ENCODE results near the gene PODN. TPM values are rescaled to one million over a fixed set of nuclear protein-coding genes. Genes with fewer than 3 reads are reported as not detected.

Gene PODN
- total RNA-seq, 1 donor from 2014 or later: 245 TPM

- Histone ChIP-seq H3K4me3 (no peak overlapping the region), H3K27me3 (no peaks in the 10 kb centered on the region), H3K27ac (no peak overlapping the region), H3K4me1 (no peaks in the 10 kb centered on the region), H3K9me3 (no peaks in the 10 kb centered on the region), H3K36me3 (peaks cover 0 to 3% of the 10 kb centered on the region in 2 donors)
- intact Hi-C loops (cut with DNase I): no loop called here
- peak in 1 of 2 donors; percentile 39 for DNase-seq (ENCODE audit: low spot score in 2 of 2)
- no peak for TF ChIP-seq CTCF (IDR thresholded peaks at IDR 0.05)
Measured at GRCh38 chr1:53075206-53075605, 13.2 kb downstream of the PODN start.

GRCh38 chr1:53075761-53076163 lies 13.7 kb downstream of the PODN start:
- Histone ChIP-seq H3K36me3 (peaks cover 0 to 3% of the 10 kb centered on the region in 2 donors), H3K27ac (no peak overlapping the region), H3K4me1 (no peaks in the 10 kb centered on the region), H3K27me3 (no peaks in the 10 kb centered on the region), H3K9me3 (no peaks in the 10 kb centered on the region), H3K4me3 (no peak overlapping the region)
- intact Hi-C loops (cut with DNase I): no loop called here
- no peak for DNase-seq (ENCODE audit: low spot score in 2 of 2)
- TF ChIP-seq CTCF (IDR thresholded peaks at IDR 0.05): no peak

GRCh38 chr1:53076165-53076564 lies 14.2 kb downstream of the PODN start:
- DNase-seq (ENCODE audit: low spot score in 2 of 2): no peak
- H3K36me3 ChIP-seq: peaks cover 0 to 3% of the 10 kb centered on the region in 2 donors
- H3K4me3 ChIP-seq: no peak overlapping the region
- intact Hi-C loops (cut with DNase I): no loop called here
- H3K4me1 ChIP-seq: no peaks in the 10 kb centered on the region
- H3K27me3 ChIP-seq: no peaks in the 10 kb centered on the region
- TF ChIP-seq CTCF (IDR thresholded peaks at IDR 0.05): no peak
- H3K27ac ChIP-seq: no peak overlapping the region
- no peaks in the 10 kb centered on the region for H3K9me3 ChIP-seq

- no peak overlapping the region for H3K27ac ChIP-seq
- TF ChIP-seq CTCF (IDR thresholded peaks at IDR 0.05): no peak
- H3K4me1 ChIP-seq: no peaks in the 10 kb centered on the region
- no peaks in the 10 kb centered on the region for H3K27me3 ChIP-seq
- peaks cover 0 to 3% of the 10 kb centered on the region in 2 donors for H3K36me3 ChIP-seq
- H3K4me3 ChIP-seq: no peak overlapping the region
- no peaks in the 10 kb centered on the region for H3K9me3 ChIP-seq
- no peak for DNase-seq (ENCODE audit: low spot score in 2 of 2)
- intact Hi-C loops (cut with DNase I): no loop called here
Measured at GRCh38 chr1:53076721-53077598, 14.9 kb downstream of the PODN start.

DNA sequence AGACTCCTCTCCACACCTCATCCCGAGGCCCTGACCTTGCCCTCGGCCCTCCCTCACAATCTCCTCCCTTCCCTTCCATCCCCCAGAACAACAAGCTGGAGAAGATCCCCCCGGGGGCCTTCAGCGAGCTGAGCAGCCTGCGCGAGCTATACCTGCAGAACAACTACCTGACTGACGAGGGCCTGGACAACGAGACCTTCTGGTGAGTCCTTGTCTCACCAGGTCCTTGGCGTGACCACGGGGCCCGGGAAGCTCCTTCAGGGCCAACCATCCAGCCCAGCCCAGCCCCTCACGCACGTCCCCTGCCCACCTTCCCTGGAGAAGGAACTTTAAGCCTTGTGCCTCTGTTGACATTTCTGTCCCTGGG lies 15.6 kb downstream of the PODN start:
- no peaks in the 10 kb centered on the region for H3K4me1 ChIP-seq
- H3K36me3 ChIP-seq: peaks cover 0 to 3% of the 10 kb centered on the region in 2 donors
- H3K27me3 ChIP-seq: no peaks in the 10 kb centered on the region
- no peak for DNase-seq (ENCODE audit: low spot score in 2 of 2)
- TF ChIP-seq CTCF (IDR thresholded peaks at IDR 0.05): no peak
- H3K27ac ChIP-seq: no peak overlapping the region
- no peak overlapping the region for H3K4me3 ChIP-seq
- no peaks in the 10 kb centered on the region for H3K9me3 ChIP-seq
- intact Hi-C loops (cut with DNase I): no loop called here

Data from ascending aorta (tissue), 2 donors.